ENCODE measurements around the gene MTMR10. TPM values are rescaled to one million over a fixed set of nuclear protein-coding genes. Genes with fewer than 3 reads are reported as not detected.

MTMR10 gene, protein sequence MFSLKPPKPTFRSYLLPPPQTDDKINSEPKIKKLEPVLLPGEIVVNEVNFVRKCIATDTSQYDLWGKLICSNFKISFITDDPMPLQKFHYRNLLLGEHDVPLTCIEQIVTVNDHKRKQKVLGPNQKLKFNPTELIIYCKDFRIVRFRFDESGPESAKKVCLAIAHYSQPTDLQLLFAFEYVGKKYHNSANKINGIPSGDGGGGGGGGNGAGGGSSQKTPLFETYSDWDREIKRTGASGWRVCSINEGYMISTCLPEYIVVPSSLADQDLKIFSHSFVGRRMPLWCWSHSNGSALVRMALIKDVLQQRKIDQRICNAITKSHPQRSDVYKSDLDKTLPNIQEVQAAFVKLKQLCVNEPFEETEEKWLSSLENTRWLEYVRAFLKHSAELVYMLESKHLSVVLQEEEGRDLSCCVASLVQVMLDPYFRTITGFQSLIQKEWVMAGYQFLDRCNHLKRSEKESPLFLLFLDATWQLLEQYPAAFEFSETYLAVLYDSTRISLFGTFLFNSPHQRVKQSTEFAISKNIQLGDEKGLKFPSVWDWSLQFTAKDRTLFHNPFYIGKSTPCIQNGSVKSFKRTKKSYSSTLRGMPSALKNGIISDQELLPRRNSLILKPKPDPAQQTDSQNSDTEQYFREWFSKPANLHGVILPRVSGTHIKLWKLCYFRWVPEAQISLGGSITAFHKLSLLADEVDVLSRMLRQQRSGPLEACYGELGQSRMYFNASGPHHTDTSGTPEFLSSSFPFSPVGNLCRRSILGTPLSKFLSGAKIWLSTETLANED
- total RNA-seq = 38.9 TPM

DNA sequence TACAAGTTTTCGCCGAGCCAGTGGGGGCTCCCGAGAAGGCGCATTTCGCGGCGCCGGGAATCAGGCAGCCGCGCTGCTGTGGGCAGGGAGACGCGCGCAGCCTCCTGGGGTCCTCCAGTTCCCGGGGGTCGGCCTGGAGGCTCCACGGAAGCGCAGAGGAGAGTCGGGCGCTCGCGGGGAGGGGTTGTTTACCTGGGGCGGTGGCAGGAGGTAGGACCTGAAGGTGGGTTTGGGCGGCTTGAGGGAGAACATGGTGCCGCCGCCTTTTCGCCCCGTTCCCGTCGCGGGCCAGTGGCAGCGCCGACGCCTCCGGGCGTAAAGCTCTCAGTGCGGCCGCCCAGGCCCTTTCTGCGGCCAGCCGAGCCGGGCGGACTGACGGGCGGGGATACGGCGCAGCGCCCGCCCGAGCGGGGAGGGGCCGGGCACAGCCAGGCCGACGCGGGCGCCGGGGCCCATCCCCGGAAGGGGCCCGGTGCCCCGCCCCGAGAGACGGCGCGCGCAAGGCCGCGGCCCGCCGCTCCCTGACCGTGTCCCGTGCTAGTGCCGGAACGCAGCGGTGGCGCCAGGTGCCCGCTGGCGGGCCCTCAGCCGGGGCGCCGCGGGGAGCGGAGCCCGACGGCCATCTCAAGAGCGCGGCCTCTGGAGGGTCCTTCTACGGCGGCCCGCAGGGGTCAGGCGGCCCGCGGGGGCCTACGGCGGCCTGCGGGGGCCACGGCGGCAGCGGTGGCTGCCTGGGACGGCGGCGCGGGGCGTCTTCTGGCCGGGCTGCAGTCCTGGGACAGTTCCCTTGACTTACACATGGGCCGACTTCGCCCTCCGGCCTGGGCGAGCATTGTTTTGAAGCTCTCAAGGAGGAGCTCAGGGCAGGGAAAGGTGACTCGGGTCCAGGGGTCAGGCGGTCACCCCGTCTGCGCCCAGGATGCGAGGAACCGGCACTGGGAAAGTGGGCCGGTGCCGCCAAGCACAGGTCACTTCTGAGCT lies at the start of gene MTMR10:
MTMR10 (minus strand) TSS at position 374 of the 981 bp plus-strand sequence; CDS start at position 252, 122 bp downstream.
- peak; percentile 72 for DNase-seq (ENCODE audit: low spot score)

GRCh38 chr15:31040611-31041010 lies 49.2 kb upstream of the MTMR10 start:
- DNase-seq (ENCODE audit: low spot score) = no peak

DNA sequence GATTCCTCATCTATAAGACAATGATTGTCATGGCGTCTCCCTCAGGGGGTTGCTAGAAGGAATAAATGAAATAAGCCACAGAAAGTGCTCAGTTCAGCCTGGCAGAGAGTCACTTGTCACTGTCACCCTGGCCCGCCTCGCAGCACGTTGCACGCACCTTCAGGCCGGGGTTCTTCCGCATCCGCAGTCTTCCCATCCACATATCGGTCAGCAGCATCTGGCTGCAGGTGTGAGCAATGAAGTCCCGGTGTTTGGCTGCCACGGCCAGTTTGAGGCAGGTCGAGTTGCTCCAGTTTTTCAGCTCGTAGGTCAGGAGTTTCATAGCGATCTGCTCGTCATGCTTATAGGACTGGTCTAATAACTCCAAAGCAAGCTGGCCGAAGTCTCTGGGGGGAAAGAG lies 48.5 kb upstream of the MTMR10 start:
- DNase-seq (ENCODE audit: low spot score) = no peak

DNA sequence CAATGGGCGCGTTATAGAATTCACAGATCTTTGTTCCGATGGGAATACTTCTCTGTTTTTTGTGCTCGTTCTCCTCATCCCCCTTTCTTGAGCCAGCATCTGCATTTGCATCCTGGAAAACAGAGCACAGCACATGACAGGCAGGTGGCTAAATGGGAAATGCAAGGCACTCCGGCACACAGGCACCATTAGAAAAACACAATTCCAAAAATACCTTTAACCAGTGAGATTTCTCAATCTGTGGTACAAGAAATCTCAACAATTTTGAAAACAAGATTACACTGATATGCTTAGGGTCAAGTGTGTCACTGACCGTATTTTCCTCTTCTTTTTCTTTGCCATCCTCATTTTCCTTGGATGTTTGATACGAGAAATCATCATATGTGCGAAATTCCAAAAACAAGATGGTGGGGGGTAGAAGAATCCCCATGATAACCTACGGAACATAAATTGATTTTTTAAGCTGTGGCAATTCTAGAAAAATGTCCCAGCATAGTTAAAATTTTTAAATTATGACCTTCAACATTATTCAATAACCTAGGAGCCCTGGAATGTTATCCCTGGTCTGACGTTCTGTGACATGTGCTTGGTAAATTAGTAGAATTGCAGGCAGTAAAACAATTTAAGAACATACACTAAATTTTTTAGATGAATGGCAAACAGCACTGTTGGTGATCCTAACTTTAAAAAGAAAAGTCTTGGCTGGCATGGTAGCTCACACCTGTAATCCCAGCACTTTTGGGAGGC lies 46.5 kb upstream of the MTMR10 start:
- no peak for DNase-seq (ENCODE audit: low spot score)

DNA sequence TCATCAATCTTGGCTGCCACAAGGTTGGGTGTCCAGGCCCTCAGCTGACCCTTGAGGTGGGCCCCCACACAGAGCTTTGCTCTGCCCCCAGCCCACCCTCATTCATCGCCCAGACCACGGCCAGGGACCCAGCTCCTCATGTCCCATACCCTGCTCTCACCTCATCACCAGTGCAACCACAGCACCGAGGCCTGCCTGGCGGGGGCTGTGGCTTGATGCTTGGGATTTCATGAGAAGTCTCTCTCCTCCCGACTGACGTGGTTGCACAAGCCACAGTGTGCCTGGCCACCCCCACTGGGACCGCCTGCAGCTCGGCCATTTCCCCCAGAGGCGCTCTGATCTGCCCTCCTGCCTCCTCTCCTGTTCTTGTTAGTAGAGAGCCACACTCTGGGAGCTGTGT lies 45.4 kb upstream of the MTMR10 start:
- DNase-seq (ENCODE audit: low spot score) = no peak

- no peak for DNase-seq (ENCODE audit: low spot score)
These were observed 44.2 kb upstream of the MTMR10 start for GRCh38 chr15:31035610-31036009.

DNA sequence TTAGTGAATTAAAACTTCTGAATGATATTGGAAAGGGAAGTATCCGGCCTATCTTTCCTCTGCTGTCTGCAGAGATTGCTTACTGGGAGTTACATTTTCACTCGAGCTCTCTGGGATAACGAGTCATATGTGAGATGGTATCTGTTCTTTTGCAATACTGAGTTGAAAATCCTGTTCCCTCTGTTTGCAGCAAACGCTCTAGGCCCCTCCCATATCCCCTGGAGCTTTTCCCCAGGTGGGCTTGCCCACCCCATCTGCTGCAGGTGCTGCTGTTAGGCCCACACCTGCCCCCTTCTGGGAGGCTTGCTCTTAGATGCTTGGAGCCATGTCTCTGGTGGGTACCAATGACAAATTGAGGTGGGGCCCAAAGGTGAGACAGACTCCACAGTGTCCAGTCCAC lies 42.7 kb upstream of the MTMR10 start:
- DNase-seq (ENCODE audit: low spot score) = peak; percentile 59

DNA sequence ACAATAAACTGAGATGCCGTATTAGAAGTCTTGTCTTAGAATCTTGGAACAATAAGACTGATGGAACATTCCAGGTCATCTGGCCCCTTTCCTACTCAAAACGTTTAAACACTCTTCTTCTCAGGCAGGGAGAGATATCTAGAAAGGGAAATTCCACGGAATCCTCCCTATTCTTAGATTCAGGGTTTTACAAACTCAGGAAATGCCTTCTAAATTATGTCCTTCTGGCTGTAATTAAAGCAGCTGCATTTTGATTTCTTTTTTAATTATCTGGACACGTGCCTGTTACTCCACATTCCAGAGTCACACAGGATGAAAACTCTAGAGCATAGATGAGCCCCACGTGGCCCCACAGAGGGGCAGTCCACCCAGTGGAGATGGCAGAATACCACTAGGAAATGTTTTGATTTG lies 41.5 kb upstream of the MTMR10 start:
- DNase-seq (ENCODE audit: low spot score) = no peak

DNA sequence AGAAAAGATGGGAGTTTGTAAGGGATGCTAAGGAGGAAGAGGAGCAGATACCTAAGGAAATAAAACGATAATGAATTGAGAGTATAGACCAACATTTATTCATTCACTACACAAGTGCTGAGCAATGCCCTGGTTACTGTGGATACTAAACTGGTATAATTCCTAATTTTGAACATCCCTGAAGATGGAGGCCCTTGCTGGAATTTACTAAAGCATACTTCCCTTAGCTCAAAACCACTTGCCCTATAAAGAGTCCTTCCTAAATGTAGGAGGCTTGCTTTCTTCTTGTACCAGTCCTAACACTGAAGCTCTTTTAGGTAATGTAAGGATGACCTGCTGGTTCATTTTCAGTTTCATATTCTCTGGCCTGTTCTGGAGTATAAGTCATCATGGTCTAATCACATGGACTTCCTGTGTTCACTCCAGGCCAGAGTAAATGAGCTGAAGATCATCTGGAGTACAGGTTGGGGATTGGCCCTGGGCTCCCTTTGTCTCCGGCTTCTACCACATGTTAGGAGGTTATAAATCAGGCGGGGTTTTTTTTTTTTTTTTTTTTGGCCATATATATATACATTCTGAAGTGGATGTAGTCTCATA lies 40.1 kb upstream of the MTMR10 start:
- no peak for DNase-seq (ENCODE audit: low spot score)

DNA sequence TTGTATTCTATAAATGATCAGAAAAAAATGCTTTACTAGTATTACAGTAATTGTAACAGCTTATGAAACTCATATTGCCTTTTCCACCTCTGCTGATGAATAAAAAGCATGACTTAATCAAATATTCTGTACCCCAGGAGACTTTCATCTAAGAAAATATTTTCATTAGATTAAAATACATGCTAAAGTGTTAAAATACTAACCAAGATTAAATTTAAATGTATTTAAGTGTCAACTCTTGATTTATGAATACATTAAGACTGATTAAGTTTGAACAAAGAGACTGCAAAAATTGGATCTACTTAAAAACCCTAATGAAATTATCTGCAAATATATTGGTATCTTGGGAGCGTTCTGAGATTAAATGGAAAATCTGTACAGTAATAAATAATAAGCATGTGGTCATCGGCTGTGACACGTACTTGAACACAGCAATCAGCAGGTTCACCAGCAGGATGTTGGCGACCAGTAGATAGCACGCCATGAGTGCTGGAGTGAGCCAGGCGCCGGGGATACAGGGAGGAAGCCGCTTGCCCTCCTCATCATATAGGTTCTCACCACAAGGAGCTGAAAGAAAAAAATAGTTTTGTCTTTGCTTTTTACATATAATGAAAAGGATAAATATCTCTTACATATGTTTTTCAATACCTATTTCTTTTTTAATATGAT lies 36.6 kb upstream of the MTMR10 start:
- DNase-seq (ENCODE audit: low spot score) = no peak

DNA sequence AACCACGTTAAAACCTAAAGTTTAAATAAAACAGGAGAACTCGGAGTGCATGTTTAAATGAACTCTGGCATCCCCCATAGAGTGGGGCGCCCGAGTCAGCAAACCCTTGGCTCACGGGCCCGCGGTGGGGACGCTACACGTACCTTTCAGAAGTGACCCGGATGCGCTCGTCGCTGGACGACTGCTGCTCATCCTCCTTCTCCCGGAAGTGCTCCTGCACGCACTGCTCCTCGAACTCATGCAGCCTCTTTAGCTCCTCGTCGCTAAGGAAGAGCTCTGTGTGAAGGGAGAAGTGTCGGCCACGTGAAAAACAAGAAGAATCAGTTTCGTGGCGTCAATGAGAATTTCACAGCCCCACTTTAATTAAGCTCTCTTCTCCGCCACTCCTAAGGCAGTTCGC lies 34.6 kb upstream of the MTMR10 start:
- no peak for DNase-seq (ENCODE audit: low spot score)

GRCh38 chr15:31024979-31025378 lies 33.6 kb upstream of the MTMR10 start:
- DNase-seq (ENCODE audit: low spot score) = no peak

DNA sequence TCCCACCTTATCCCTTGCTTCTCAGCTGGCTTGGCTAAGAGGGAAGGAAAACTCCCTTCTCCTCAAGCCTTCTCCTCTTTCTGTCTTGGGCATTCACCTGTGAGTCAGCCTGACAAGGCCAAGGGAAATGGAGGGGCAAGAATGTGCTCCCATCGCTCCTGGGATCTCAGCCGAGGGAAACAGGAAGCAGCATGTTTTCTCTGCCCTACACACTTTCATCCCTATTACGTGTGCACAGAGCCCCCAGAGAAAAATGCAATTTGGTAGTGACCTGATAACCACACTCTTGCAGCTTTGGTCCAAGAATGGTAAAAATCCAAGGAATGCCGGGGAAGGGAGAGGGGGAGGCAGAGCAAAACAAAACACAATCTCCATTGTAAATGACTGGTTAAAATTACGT lies 32.9 kb upstream of the MTMR10 start:
- no peak for DNase-seq (ENCODE audit: low spot score)

DNA sequence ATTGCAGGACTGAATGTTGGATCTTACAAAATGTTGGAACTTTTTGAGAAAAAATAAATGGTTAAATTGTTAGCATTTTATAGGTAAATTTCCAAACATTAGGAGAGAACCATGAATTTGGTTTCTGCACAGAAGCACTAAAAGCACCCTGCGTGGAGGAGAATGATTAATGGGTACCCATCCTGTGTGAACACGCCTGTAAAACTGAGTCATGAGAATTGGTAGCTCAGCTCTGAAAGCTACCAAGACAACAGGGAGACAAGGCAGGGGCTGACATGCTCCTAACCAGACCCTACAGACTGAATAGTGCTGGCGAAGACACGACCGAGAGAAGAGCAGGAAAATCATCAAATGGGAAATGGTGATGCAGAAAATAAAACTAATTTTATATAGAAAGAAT lies 32.4 kb upstream of the MTMR10 start:
- no peak for DNase-seq (ENCODE audit: low spot score)

DNA sequence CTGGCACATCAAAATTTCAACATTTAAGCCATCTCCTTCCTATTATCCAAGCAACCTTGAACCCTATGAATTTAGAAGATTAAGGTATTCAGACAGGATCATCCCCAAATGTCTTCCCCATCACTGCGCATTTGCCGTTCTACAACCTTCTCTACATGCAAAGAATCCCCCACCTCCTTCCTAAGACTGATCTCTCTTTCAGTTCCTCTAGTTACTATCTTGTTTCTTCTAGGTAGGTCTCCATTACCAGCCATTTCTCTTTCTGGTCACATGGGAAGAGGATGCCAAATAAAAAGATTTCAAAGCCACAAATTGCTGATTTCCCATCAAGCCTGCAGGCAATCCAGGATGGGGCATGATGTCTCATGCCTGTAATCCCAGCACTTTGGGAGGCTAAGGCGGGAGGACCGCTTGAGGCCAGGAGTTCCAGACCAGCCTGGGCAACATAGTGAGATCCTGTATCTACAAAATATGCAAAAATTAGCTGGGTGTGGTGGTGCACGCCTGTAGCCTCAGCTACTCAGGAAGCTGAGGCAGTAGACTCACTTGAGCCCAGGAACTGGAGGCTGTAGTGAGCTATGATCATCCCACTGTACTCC lies 29.7 kb upstream of the MTMR10 start:
- DNase-seq (ENCODE audit: low spot score) = no peak

- DNase-seq (ENCODE audit: low spot score) = no peak
These were observed 29.1 kb upstream of the MTMR10 start for GRCh38 chr15:31020542-31020941.

GRCh38 chr15:31019986-31020385 lies 28.6 kb upstream of the MTMR10 start:
- no peak for DNase-seq (ENCODE audit: low spot score)

DNA sequence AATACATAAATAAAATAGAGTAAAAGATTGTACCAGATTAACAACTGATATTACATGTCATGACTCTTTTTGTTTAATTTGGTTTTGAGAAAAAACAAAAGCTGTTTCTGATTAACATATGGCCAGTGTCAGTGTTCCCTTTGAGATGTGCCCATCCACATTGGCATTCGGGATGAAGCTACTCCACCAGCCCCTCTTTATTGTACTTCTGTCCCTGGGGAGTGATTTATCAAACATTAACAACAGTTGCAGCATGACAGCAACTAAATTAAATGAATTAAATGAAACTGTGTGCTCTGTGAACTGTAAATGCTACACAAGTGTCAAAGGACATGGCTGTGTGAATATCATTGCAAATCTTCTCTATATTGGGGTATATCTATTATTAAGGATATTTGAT lies 25.9 kb upstream of the MTMR10 start:
- no peak for DNase-seq (ENCODE audit: low spot score)

GRCh38 chr15:31016446-31016915 lies 25.1 kb upstream of the MTMR10 start:
- no peak for DNase-seq (ENCODE audit: low spot score)

GRCh38 chr15:31014608-31014925 lies 23.1 kb upstream of the MTMR10 start:
- no peak for DNase-seq (ENCODE audit: low spot score)
